ENCODE results near the gene HES5.

DNA sequence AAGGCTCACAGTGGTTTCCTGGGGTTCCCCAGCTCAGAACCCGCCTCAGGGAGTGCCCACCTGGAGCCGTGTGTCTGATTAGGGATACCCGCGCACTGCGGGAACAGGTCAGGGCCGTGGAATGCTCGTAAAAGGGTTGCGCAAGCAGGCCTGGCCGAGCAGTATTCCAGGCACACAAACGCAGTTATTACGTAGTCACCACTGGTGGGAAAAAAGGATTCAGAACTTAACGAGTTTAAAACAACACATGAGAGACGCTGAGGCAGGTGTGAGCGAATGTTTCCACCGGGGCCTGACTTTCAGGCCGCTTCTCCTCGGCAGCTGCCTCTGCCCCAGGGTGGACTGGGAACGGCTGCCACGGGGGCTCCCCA is 35.8 kb downstream of the HES5 start:
- TF ChIP-seq POLR2AphosphoS5 (IDR thresholded peaks at IDR 0.05) (no peak), EZH2 (IDR thresholded peaks at IDR 0.05; ENCODE audit: borderline replicate concordance, insufficient read depth, low read length, poor library complexity, severe bottlenecking) (no peak), REST (IDR thresholded peaks at IDR 0.05; ENCODE audit: borderline replicate concordance) (no peak)
- TF ChIP-seq, protein P1, sequence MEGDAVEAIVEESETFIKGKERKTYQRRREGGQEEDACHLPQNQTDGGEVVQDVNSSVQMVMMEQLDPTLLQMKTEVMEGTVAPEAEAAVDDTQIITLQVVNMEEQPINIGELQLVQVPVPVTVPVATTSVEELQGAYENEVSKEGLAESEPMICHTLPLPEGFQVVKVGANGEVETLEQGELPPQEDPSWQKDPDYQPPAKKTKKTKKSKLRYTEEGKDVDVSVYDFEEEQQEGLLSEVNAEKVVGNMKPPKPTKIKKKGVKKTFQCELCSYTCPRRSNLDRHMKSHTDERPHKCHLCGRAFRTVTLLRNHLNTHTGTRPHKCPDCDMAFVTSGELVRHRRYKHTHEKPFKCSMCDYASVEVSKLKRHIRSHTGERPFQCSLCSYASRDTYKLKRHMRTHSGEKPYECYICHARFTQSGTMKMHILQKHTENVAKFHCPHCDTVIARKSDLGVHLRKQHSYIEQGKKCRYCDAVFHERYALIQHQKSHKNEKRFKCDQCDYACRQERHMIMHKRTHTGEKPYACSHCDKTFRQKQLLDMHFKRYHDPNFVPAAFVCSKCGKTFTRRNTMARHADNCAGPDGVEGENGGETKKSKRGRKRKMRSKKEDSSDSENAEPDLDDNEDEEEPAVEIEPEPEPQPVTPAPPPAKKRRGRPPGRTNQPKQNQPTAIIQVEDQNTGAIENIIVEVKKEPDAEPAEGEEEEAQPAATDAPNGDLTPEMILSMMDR (IDR thresholded peaks at IDR 0.05; ENCODE audit: poor library complexity, severe bottlenecking), result no peak
